Esophagus muscularis mucosa (tissue), 4 donors: ENCODE results near the gene MAGEL2. TPM values are rescaled to one million over a fixed set of nuclear protein-coding genes. Genes with fewer than 3 reads are reported as not detected.

ENCODE experiments used
- DNase-seq: peaks from one replicate; pipeline ENCODE4 v3.0.0-alpha.2; 2017; ENCODE audit errors: extremely low spot score
- H3K27ac ChIP-seq, 4 donors: fragments of 200-600 bp; sonication (generic); replicated peaks in 1 of 4; 1 replicate in 3 of 4; 2 replicates in 1 of 4; pipeline ENCODE4 v1.5.1; 2016 to 2019; ENCODE audit warnings: mild to moderate bottlenecking in 1 of 4
- H3K27me3 ChIP-seq, 4 donors: fragments of 200-600 bp; sonication (generic); one replicate each; pipeline versions ENCODE4 v1.5.1 to v1.6.0; 2016 to 2019
- H3K36me3 ChIP-seq, 4 donors: fragments of 200-600 bp; sonication (generic); one replicate each; pipeline ENCODE4 v1.5.1; 2016 to 2019
- H3K4me1 ChIP-seq, 4 donors: fragments of 200-600 bp; sonication (generic); one replicate each; pipeline ENCODE4 v1.5.1; 2016 to 2019
- H3K4me3 ChIP-seq, 4 donors: fragments of 200-600 bp; sonication (generic); 1 replicate in 2 of 4; 2 replicates in 2 of 4; pipeline ENCODE4 v1.5.1; 2016 to 2019; ENCODE audit warnings: mild to moderate bottlenecking in 4 of 4, moderate library complexity in 1 of 4
- H3K9me3 ChIP-seq, 4 donors: fragments of 200-600 bp; sonication (generic); 1 replicate in 3 of 4; 2 replicates in 1 of 4; pipeline ENCODE4 v1.5.1; 2016 to 2019
- EP300 ChIP-seq: sonication (generic); formaldehyde crosslinking; IDR thresholded peaks from one replicate; pipeline ENCODE4 v1.6.1; 2017; ENCODE audit warnings: antibody characterized with exemption
- POLR2A ChIP-seq: fragments of 450-650 bp; IDR thresholded peaks from one replicate; pipeline ENCODE4 v1.6.1; 2017; ENCODE audit warnings: antibody characterized with exemption, moderate library complexity, mild to moderate bottlenecking, low read depth
- POLR2AphosphoS5 ChIP-seq, 2 donors: sonication (generic); formaldehyde crosslinking; IDR thresholded peaks; one replicate each; pipeline ENCODE4 v1.6.1; 2017; ENCODE audit warnings: antibody characterized with exemption in 2 of 2
- WGBS: methylation state at CpG from one replicate; pipeline ENCODE4 v1.1.5; 2018; 5-methylcytosine and 5-hydroxymethylcytosine counted together
- intact Hi-C: fragments of 100-400 bp; cut with DNase I; formaldehyde crosslinking; loops from one replicate; pipeline ENCODE4 v1.15.1; 2023
- total RNA-seq, 4 donors: library from RNA; depleted of rRNA; stranded (reverse); fragments of >200 nt; gene quantifications; one replicate each; pipeline versions ENCODE4 v1.1.0 to v1.2.1, GENCODE V29; 2016
- TF ChIP-seq, protein P1 (sequence below), 3 experiments: fragments of 200-600 bp in 2 of 3; fragments of 450-650 bp in 1 of 3; sonication (generic) in 2 of 3; IDR thresholded peaks; one replicate each; pipeline ENCODE4 v1.5.1; 2017 to 2019; ENCODE audit warnings: antibody characterized with exemption in 3 of 3, mild to moderate bottlenecking in 2 of 3, moderate library complexity in 1 of 3

Gene MAGEL2
- total RNA-seq, 4 donors from 2014 or later = 0.17 to 0.26 TPM; not detected in 2

- Histone ChIP-seq H3K27me3 (peaks cover 0 to 5% (median 0%) of the 10 kb centered on the region in 4 donors), H3K4me3 (peak within 1 kb of the TSS; percentile 54 to 67 (median 58)), H3K9me3 (no peaks in the 10 kb centered on the region), H3K27ac (peak within 1 kb of the TSS in 3 of 4 donors; percentile 1 to 62 (median 43)), H3K36me3 (no peaks in the 10 kb centered on the region), H3K4me1 (peaks cover 0 to 15% (median 7%) of the 10 kb centered on the region in 4 donors)
- DNase-seq = no peak
- intact Hi-C loops = no loop called here
- TF ChIP-seq EP300 = no peak
- TF ChIP-seq POLR2A = no peak
- peak in 1 of 2 donors; percentile 36 for TF ChIP-seq POLR2AphosphoS5 (IDR thresholded peaks at IDR 0.05)
- TF ChIP-seq, protein P1, sequence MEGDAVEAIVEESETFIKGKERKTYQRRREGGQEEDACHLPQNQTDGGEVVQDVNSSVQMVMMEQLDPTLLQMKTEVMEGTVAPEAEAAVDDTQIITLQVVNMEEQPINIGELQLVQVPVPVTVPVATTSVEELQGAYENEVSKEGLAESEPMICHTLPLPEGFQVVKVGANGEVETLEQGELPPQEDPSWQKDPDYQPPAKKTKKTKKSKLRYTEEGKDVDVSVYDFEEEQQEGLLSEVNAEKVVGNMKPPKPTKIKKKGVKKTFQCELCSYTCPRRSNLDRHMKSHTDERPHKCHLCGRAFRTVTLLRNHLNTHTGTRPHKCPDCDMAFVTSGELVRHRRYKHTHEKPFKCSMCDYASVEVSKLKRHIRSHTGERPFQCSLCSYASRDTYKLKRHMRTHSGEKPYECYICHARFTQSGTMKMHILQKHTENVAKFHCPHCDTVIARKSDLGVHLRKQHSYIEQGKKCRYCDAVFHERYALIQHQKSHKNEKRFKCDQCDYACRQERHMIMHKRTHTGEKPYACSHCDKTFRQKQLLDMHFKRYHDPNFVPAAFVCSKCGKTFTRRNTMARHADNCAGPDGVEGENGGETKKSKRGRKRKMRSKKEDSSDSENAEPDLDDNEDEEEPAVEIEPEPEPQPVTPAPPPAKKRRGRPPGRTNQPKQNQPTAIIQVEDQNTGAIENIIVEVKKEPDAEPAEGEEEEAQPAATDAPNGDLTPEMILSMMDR (IDR thresholded peaks at IDR 0.05) = no peak
- 15% methylated on average over 5 of the region's 38 CpGs for WGBS
Measured at GRCh38 chr15:23687143-23687470, 39.4 kb upstream of the MAGEL2 start, which contains the start of gene NDN. TSS of gene NDN (minus strand) at chr15:23687305. CDS start at chr15:23687217, 88 bp downstream.

DNA sequence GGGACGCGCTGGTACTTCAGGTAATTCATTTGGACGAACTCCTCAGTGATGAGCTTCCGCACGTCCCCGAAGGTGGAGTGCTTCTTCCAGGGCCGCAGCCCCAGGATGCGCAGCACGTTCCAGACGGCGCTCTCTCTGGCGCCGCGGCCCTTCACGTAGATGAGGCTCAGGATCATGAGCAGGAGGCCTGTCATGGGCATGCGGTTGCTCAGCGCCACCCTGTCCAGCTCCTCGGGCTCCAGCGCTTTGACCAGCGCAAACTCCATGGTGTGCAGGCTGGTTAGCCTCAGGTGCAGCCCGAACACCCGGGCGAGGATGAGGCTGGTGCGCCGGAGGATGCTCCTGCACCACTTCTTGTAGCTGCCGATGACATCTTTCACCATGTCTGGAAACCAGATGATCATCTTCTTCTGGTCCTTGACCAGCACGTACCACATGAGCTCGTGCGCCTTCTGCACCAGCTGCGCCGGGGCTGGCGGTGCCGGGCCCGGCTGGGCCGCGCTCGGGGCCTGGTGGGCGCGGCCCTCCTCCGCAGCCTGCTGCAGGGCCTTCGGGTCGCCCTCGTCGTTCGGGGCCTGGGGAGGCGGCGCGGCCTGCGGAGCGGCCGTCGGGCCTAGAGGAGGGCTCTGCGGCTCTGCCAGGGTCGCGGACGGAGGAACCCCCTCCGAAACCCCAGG is 38.9 kb upstream of the MAGEL2 start:
- Histone ChIP-seq H3K36me3 (no peaks in the 10 kb centered on the region), H3K27me3 (peaks cover 0 to 5% (median 0%) of the 10 kb centered on the region in 4 donors), H3K27ac (peak overlapping the region in 3 of 4 donors; percentile 1 to 62 (median 43)), H3K4me1 (peaks cover 0 to 15% (median 7%) of the 10 kb centered on the region in 4 donors), H3K4me3 (peak overlapping the region; percentile 54 to 67 (median 58)), H3K9me3 (no peaks in the 10 kb centered on the region)
- TF ChIP-seq, protein P1 (IDR thresholded peaks at IDR 0.05) = no peak
- TF ChIP-seq EP300 (no peak), POLR2A (no peak), POLR2AphosphoS5 (IDR thresholded peaks at IDR 0.05) (no peak)
- DNase-seq = no peak
- 31% methylated on average over 25 of the region's 57 CpGs for WGBS
- intact Hi-C loops = no loop called here

GRCh38 chr15:23671481-23671880 is 23.8 kb upstream of the MAGEL2 start:
- Histone ChIP-seq H3K4me3 (no peak overlapping the region), H3K27ac (no peak overlapping the region), H3K9me3 (no peaks in the 10 kb centered on the region), H3K27me3 (peaks cover 0 to 6% (median 0%) of the 10 kb centered on the region in 4 donors), H3K4me1 (no peaks in the 10 kb centered on the region), H3K36me3 (no peaks in the 10 kb centered on the region)
- TF ChIP-seq POLR2A (no peak), POLR2AphosphoS5 (IDR thresholded peaks at IDR 0.05) (no peak), EP300 (no peak)
- TF ChIP-seq, protein P1 (IDR thresholded peaks at IDR 0.05) = no peak
- 58% methylated on average over 3 of the region's 3 CpGs for WGBS
- intact Hi-C loops = no loop called here
- DNase-seq = no peak

- WGBS = 86% methylated on average over 1 of the region's 1 CpG
- no peak overlapping the region for H3K27ac ChIP-seq
- DNase-seq = no peak
- H3K27me3 ChIP-seq = peaks cover 0 to 6% (median 0%) of the 10 kb centered on the region in 4 donors
- H3K4me1 ChIP-seq = no peaks in the 10 kb centered on the region
- H3K9me3 ChIP-seq = no peaks in the 10 kb centered on the region
- intact Hi-C loops = no loop called here
- H3K4me3 ChIP-seq = no peak overlapping the region
- no peaks in the 10 kb centered on the region for H3K36me3 ChIP-seq
- TF ChIP-seq POLR2AphosphoS5 (IDR thresholded peaks at IDR 0.05) = no peak
- TF ChIP-seq POLR2A = no peak
- no peak for TF ChIP-seq EP300
- TF ChIP-seq, protein P1 (IDR thresholded peaks at IDR 0.05) = no peak
Measured at GRCh38 chr15:23670970-23671369, 23.3 kb upstream of the MAGEL2 start.

DNA sequence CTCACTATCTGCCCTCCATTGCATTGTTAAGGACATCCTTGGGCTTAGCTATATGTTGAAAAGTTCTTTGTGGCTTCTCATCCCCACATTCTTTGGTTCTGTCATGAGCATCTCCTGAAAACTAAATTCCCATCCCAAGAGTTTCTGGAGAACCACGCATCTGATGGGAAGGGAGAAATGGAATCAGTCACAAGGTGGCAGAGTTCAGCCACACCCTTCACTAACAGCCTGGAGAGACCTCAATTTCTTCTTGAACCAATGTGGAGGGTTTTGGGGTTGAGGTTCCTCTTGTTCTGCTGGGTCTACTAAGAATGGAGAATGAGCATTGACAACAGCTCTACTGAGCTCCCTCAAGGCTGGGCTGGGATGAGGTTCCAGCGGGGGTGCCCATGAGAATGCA is 15.6 kb upstream of the MAGEL2 start:
- peaks cover 0 to 21% (median 0%) of the 10 kb centered on the region in 4 donors for H3K27me3 ChIP-seq
- H3K4me3 ChIP-seq = no peak overlapping the region
- DNase-seq = no peak
- H3K36me3 ChIP-seq = no peaks in the 10 kb centered on the region
- intact Hi-C loops = no loop called here
- TF ChIP-seq, protein P1 (IDR thresholded peaks at IDR 0.05) = no peak
- TF ChIP-seq POLR2AphosphoS5 (IDR thresholded peaks at IDR 0.05) (no peak), EP300 (no peak), POLR2A (no peak)
- H3K9me3 ChIP-seq = no peaks in the 10 kb centered on the region
- H3K27ac ChIP-seq = no peak overlapping the region
- H3K4me1 ChIP-seq = no peaks in the 10 kb centered on the region
- WGBS = 48% methylated on average over 2 of the region's 2 CpGs
